Measurements from ENCODE around the gene CADM1.

DNA sequence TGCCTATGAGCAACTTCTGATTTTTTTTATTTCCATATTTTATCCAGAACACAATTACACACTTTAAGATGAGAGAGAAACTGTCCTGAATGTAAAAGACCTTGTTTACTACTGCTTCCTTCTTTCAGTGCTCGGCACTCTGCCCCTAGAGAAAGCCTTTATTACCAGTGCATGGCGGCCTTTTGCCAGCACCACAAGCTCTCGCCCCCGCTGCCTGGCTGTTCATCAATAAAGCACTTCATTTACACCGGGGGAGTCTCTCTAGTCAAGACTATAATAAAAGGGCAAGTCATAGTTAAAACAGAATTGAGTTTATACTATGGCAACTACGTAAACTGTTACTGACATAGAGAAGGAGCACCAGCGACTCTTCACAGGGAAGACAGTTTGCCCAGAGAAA lies 259.5 kb downstream of the CADM1 start:
- TF ChIP-seq POLR2AphosphoS5 (IDR thresholded peaks at IDR 0.05; ENCODE audit: low read depth, low read length), result no peak
- TF ChIP-seq CTCF (IDR thresholded peaks at IDR 0.05 in 2 of 3, conservative IDR thresholded peaks at IDR 0.05 in 1 of 3; ENCODE audit: borderline replicate concordance in 1 of 3, insufficient read depth in 1 of 3, low read depth in 2 of 3, low read length in 2 of 3), result no peak
- TF ChIP-seq EZH2phosphoT487 (IDR thresholded peaks at IDR 0.05; ENCODE audit: borderline replicate concordance), result no peak
- TF ChIP-seq SP1 (IDR thresholded peaks at IDR 0.05; ENCODE audit: low read depth), result no peak
- no peak for TF ChIP-seq REST (IDR thresholded peaks at IDR 0.05; ENCODE audit: low read depth)
- no peak for TF ChIP-seq CEBPB (IDR thresholded peaks at IDR 0.05; ENCODE audit: low read depth)
- no peak for TF ChIP-seq POLR2A (IDR thresholded peaks at IDR 0.05; ENCODE audit: borderline replicate concordance, extremely low read depth, insufficient read depth, insufficient read length)
- TF ChIP-seq MAX (IDR thresholded peaks at IDR 0.05), result no peak
- TF ChIP-seq JUND (IDR thresholded peaks at IDR 0.05), result no peak

Measured in HCT116 (cell line).